Prostate gland (tissue), 2 donors: ENCODE measurements around the gene FADS1. TPM values are rescaled to one million over a fixed set of nuclear protein-coding genes. Genes with fewer than 3 reads are reported as not detected.

ENCODE experiments used
- DNase-seq: peaks from one replicate; pipeline ENCODE4 v3.0.0-alpha.2; 2019; ENCODE audit warnings: low spot score
- H3K27ac ChIP-seq, 2 donors: fragments of 200-600 bp; sonication (generic); 2 replicates each; pipeline ENCODE4 v1.5.1; 2017 to 2019
- H3K27me3 ChIP-seq: fragments of 200-600 bp; sonication (generic); replicated peaks from 2 replicates; pipeline ENCODE4 v1.5.1; 2019; ENCODE audit not compliant: insufficient read depth
- H3K36me3 ChIP-seq, 2 donors: fragments of 200-600 bp; sonication (generic); 1 replicate in 1 of 2; 2 replicates in 1 of 2; pipeline versions ENCODE4 v1.5.1 to v1.8.1; 2017 to 2019
- H3K4me1 ChIP-seq: fragments of 200-600 bp; sonication (generic); replicated peaks from 2 replicates; pipeline ENCODE4 v1.5.1; 2019
- H3K4me3 ChIP-seq, 2 donors: fragments of 200-600 bp; sonication (generic); 2 replicates each; pipeline ENCODE4 v1.5.1; 2017 to 2019
- H3K9me3 ChIP-seq: fragments of 200-600 bp; sonication (generic); 2 replicates; pipeline ENCODE4 v1.5.1; 2017
- CTCF ChIP-seq, 4 experiments: fragments of 200-600 bp in 2 of 4; fragments of 450-650 bp in 2 of 4; sonication (generic) in 2 of 4; IDR thresholded peaks; 1 replicate in 3 of 4; 2 replicates in 1 of 4; pipeline ENCODE4 v1.5.1; 2016 to 2019; ENCODE audit warnings: antibody characterized with exemption in 4 of 4, mild to moderate bottlenecking in 2 of 4, moderate library complexity in 2 of 4
- POLR2A ChIP-seq: fragments of 450-650 bp; IDR thresholded peaks from one replicate; pipeline ENCODE4 v1.6.1; 2016; ENCODE audit warnings: antibody characterized with exemption, mild to moderate bottlenecking
- POLR2AphosphoS5 ChIP-seq: sonication (generic); formaldehyde crosslinking; IDR thresholded peaks from one replicate; pipeline ENCODE4 v1.6.1; 2017; ENCODE audit warnings: antibody characterized with exemption
- WGBS: methylation state at CpG from one replicate; pipeline ENCODE4 v1.1.5; 2018; 5-methylcytosine and 5-hydroxymethylcytosine counted together
- intact Hi-C: fragments of 100-400 bp; cut with DNase I; formaldehyde crosslinking; loops from one replicate; pipeline ENCODE4 v1.14.2; 2022
- total RNA-seq, 2 donors: library from RNA; depleted of rRNA; stranded (reverse); fragments of >200 nt; gene quantifications; one replicate each; pipeline ENCODE4 v1.1.0, GENCODE V29; 2016

The FADS1 gene
- total RNA-seq, 2 donors from 2014 or later = 15.0 to 38.7 TPM

DNA sequence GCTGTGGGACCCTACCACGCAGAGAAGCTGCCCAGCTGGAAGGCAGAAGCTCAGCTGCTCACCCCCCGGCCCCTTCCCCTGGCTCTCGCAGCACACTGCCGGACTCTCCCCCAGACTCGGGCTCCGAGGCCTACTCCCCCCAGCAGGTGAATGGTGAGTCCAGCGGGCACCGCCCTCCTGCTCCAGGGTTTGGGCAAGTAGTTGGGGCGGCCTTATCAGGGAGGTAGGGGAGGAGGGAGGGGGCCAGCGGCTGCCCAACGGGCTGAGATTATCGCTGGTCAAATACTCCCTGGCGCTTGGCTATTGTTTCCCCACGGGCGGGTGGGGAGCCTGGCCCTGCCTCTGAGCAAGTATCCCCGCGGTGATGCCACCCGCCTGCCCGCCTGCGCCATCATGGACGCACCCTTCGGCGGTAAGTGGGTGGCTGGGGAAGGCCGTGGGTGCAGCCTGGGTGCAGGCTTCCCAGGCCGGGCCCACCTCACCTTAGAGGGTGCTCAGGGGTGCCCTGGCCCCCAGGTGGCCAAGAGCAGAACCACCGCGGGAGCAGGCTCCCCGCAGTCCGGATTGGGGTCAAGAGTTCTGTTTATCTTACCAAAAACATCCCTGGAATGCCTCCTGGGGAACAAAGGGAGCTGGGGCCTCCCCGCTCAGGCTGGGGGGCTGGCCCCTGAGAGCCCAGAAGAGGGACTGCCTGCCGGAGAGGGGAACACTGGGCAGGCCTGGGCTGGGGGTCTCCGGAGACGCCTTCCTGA lies 47.5 kb downstream of the FADS1 start:
- no peaks in the 10 kb centered on the region for H3K4me1 ChIP-seq
- no peak for TF ChIP-seq CTCF (IDR thresholded peaks at IDR 0.05)
- TF ChIP-seq POLR2A = no peak
- no peak for TF ChIP-seq POLR2AphosphoS5
- no peaks in the 10 kb centered on the region for H3K9me3 ChIP-seq
- no peaks in the 10 kb centered on the region for H3K27me3 ChIP-seq
- intact Hi-C loops = no loop called here
- no peak overlapping the region for H3K4me3 ChIP-seq
- no peaks in the 10 kb centered on the region for H3K36me3 ChIP-seq
- WGBS = 63% methylated on average over 33 of the region's 33 CpGs
- no peak for DNase-seq
- no peak overlapping the region for H3K27ac ChIP-seq

DNA sequence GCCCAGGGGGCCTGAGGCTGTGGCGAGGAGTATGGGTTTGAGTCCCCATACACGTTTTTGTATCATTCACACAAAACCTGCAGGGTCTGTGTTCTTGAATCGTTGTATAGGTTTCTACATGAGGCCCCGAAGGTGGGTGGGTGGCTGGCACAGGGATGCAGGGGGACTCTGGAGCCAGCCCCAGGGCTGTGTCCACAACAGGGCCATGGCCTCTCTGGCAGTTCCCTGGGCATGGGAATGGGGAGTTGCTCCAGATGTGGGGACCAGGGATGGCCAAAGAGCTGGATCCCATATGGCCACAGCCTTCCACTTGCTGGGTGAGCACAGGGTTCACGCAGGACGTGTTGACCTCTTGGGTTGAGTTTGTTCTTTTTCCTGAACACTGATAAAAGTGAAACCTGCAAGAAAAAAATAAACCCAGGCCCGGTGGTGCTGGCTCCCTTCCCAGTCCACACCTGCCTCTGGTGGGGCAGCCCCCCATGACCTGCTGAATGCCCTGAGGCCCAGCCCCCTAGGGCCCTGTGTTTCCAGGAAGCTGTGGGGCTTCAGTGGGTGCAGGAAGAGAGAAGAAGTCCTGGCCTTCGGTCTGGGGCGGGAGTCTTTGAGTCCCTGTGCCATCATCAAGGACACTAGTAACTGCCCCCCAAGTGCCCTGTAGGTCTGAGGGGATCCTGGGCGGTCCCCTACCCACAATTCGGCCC lies 48.3 kb downstream of the FADS1 start:
- no peaks in the 10 kb centered on the region for H3K27me3 ChIP-seq
- H3K36me3 ChIP-seq = no peaks in the 10 kb centered on the region
- no peaks in the 10 kb centered on the region for H3K4me1 ChIP-seq
- H3K4me3 ChIP-seq = no peak overlapping the region
- no peak for TF ChIP-seq CTCF (IDR thresholded peaks at IDR 0.05)
- no peak for TF ChIP-seq POLR2A
- no peak for TF ChIP-seq POLR2AphosphoS5
- H3K9me3 ChIP-seq = no peaks in the 10 kb centered on the region
- H3K27ac ChIP-seq = no peak overlapping the region
- intact Hi-C loops = no loop called here
- DNase-seq = no peak
- WGBS = 71% methylated on average over 11 of the region's 11 CpGs

DNA sequence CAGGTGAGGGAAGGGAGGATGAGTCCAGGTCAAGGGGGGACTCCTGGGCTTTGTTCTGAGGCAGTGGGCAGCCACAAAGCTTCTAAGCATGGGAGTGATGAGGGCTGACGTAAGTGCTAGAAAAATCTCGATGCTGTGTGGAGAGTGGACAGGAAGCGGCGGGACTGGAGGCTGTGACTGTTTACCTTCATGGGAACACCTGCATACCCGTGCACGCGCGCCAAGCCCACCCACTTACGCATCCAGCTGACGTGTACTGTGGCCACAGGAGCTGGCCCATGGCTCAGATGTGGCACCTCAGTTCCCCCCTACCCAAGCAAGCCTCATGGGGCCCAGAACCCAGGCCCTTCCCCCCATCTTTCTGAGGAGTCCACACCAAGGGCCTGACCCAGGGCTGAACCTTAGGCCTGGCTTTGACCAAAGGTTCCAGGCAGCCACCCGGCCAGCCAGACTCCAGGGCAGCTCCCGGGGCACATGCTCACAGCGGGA lies 50.4 kb downstream of the FADS1 start:
- Histone ChIP-seq H3K27me3 (no peaks in the 10 kb centered on the region), H3K36me3 (no peaks in the 10 kb centered on the region), H3K9me3 (no peaks in the 10 kb centered on the region), H3K27ac (no peak overlapping the region), H3K4me1 (no peaks in the 10 kb centered on the region), H3K4me3 (no peak overlapping the region)
- DNase-seq = no peak
- TF ChIP-seq POLR2A (no peak), CTCF (IDR thresholded peaks at IDR 0.05) (no peak), POLR2AphosphoS5 (no peak)
- intact Hi-C loops = no loop called here
- WGBS = 80% methylated on average over 13 of the region's 13 CpGs

- Histone ChIP-seq H3K27ac (no peak overlapping the region), H3K27me3 (no peaks in the 10 kb centered on the region), H3K4me3 (no peak overlapping the region), H3K9me3 (no peaks in the 10 kb centered on the region), H3K36me3 (no peaks in the 10 kb centered on the region), H3K4me1 (no peaks in the 10 kb centered on the region)
- DNase-seq = no peak
- intact Hi-C loops = no loop called here
- 87% methylated on average over 23 of the region's 26 CpGs for WGBS
- no peak for TF ChIP-seq POLR2A
- no peak for TF ChIP-seq POLR2AphosphoS5
- no peak for TF ChIP-seq CTCF (IDR thresholded peaks at IDR 0.05)
Observed at GRCh38 chr11:61765550-61766253, 51.1 kb downstream of the FADS1 start.
